ENCODE results near the gene INPP5J.

The INPP5J gene

DNA sequence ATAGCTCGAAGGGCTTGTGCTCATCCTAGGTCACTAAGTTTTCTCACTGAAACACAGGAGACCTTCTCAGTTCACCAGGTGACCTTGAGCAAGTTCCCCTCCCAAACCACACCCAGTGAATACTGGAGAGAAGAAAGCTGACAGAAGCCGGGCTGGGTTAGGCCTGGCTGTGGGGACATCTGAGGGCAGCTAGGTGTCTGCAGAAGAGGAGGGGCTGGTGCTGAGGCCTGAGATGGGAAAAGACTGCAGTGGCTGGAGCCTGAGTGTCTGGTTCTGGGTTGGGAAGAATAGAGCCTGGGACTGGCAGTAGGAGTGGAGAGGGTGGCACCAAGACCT is 602 bp upstream of the INPP5J start:
- no peak for DNase-seq (ENCODE audit: low read depth)
- H3K4me3 ChIP-seq (ENCODE audit: low read depth, low read length) = no peak overlapping the region
- TF ChIP-seq, protein P1, sequence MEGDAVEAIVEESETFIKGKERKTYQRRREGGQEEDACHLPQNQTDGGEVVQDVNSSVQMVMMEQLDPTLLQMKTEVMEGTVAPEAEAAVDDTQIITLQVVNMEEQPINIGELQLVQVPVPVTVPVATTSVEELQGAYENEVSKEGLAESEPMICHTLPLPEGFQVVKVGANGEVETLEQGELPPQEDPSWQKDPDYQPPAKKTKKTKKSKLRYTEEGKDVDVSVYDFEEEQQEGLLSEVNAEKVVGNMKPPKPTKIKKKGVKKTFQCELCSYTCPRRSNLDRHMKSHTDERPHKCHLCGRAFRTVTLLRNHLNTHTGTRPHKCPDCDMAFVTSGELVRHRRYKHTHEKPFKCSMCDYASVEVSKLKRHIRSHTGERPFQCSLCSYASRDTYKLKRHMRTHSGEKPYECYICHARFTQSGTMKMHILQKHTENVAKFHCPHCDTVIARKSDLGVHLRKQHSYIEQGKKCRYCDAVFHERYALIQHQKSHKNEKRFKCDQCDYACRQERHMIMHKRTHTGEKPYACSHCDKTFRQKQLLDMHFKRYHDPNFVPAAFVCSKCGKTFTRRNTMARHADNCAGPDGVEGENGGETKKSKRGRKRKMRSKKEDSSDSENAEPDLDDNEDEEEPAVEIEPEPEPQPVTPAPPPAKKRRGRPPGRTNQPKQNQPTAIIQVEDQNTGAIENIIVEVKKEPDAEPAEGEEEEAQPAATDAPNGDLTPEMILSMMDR (IDR thresholded peaks at IDR 0.05; ENCODE audit: insufficient read depth, low read depth, low read length, missing control alignments) = no peak

DNA sequence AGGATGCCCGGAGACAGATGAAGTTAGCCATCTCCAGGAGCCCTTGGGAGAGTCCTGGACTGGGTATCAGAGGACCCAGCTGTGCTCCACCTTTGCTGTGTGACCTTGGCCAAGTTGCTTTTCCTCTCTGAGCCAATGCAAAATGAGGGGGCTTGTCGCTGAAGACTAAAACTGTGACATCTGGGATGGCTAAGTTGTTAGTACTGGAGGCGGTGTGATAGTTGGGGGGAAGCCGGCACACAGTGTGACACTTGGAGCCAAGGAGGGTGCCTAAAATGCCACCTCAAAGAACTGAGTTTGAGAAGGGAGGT is 481 bp downstream of the INPP5J start:
- no peak overlapping the region for H3K4me3 ChIP-seq (ENCODE audit: low read depth, low read length)
- TF ChIP-seq, protein P1 (IDR thresholded peaks at IDR 0.05; ENCODE audit: insufficient read depth, low read depth, low read length, missing control alignments) = no peak
- no peak for DNase-seq (ENCODE audit: low read depth)

DNA sequence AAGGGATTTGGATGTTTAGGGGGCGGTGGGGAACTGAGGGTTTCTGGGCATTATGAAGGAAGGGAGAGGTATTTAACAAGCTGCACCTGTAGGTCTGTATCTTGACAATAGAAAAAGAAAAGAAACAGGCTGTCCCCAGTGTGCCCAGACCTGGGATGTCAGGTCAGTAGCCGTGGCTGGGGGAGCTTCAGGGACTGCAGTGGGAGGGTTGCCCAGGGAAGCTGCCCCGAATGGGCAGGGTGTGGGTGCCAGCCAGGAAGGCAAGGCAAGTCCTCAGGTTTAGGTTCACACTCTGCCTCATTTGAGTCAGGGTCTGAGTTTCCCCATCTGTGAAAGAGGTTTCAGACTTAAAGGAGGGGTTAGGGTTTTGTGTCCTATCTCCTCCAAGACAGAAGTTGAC is 1.5 kb downstream of the INPP5J start:
- no peak for DNase-seq (ENCODE audit: low read depth)
- TF ChIP-seq, protein P1 (IDR thresholded peaks at IDR 0.05; ENCODE audit: insufficient read depth, low read depth, low read length, missing control alignments) = no peak
- no peak overlapping the region for H3K4me3 ChIP-seq (ENCODE audit: low read depth, low read length)

DNA sequence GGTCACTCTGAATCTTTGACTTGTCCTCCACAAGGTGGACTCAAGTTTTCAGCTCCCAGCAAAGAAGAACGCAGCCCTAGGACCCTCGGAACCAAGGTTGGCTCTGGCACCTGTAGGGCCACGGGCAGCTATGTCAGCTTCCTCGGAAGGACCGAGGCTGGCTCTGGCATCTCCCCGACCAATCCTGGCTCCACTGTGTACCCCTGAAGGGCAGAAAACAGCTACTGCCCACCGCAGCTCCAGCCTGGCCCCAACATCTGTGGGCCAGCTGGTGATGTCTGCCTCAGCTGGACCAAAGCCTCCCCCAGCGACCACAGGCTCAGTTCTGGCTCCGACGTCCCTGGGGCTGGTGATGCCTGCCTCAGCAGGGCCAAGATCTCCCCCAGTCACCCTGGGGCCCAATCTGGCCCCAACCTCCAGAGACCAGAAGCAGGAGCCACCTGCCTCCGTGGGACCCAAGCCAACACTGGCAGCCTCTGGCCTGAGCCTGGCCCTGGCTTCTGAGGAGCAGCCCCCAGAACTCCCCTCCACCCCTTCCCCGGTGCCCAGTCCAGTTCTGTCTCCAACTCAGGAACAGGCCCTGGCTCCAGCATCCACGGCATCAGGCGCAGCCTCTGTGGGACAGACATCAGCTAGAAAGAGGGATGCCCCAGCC is 2.2 kb downstream of the INPP5J start:
- TF ChIP-seq, protein P1 (IDR thresholded peaks at IDR 0.05; ENCODE audit: insufficient read depth, low read depth, low read length, missing control alignments) = no peak
- H3K4me3 ChIP-seq (ENCODE audit: low read depth, low read length) = no peak overlapping the region
- DNase-seq (ENCODE audit: low read depth) = no peak

DNA sequence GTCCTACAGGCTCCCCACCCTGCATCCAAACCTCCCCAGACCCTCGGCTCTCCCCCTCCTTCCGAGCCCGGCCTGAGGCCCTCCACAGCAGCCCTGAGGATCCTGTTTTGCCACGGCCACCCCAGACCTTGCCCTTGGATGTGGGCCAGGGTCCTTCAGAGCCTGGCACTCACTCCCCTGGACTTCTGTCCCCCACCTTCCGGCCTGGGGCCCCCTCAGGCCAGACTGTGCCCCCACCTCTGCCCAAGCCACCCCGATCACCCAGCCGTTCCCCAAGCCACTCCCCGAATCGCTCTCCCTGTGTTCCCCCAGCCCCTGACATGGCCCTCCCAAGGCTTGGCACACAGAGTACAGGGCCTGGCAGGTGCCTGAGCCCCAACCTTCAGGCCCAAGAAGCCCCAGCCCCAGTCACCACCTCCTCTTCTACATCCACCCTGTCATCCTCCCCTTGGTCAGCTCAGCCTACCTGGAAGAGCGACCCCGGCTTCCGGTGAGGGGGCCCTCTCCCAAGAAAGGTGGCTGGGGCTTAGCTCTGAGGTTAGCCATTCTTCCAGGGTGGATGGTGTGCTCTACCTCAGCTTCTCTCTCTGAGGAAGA is 2.9 kb downstream of the INPP5J start:
- TF ChIP-seq, protein P1 (IDR thresholded peaks at IDR 0.05; ENCODE audit: insufficient read depth, low read depth, low read length, missing control alignments) = no peak
- no peak for DNase-seq (ENCODE audit: low read depth)
- no peak overlapping the region for H3K4me3 ChIP-seq (ENCODE audit: low read depth, low read length)

DNA sequence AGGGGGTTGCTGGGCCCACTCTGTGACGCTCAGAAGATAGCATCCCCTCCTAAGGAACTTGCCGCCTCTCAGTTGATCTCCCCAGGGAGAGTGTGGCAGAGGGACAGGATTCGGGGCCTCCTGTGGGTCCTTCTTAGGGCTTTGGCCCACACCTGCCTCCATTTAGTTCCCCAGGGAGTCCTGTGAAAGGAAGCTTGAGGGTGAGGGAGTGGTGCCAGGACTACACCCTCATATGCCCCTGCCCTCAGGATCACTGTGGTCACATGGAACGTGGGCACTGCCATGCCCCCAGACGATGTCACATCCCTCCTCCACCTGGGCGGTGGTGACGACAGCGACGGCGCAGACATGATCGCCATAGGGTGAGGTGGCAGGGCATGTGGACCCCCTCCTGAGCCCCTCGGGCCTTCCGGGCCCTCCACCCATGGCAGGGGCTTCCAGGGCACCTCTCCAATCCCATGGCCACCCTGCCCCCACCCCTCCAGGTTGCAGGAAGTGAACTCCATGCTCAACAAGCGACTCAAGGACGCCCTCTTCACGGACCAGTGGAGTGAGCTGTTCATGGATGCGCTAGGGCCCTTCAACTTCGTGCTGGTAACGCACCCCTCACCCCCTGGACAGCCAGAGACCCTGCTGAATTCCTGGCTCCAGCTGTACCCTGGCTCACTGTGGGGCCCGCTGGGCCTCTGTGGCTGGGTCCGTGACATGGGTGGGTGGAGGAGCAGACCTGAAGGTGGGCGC is 3.5 kb downstream of the INPP5J start:
- H3K4me3 ChIP-seq (ENCODE audit: low read depth, low read length) = no peak overlapping the region
- TF ChIP-seq, protein P1 (IDR thresholded peaks at IDR 0.05; ENCODE audit: insufficient read depth, low read depth, low read length, missing control alignments) = no peak
- DNase-seq (ENCODE audit: low read depth) = no peak
